Measurements from ENCODE around the gene WWOX. TPM values are rescaled to one million over a fixed set of nuclear protein-coding genes. Genes with fewer than 3 reads are reported as not detected.

WWOX gene
- total and polyA plus RNA-seq, 7 donors: 7.1 to 46.8 (median 16.1) TPM

- no peak for TF ChIP-seq POLR2A (IDR thresholded peaks at IDR 0.05)
- TF ChIP-seq CTCF (IDR thresholded peaks at IDR 0.05): no peak
- TF ChIP-seq EP300 (IDR thresholded peaks at IDR 0.05): no peak
- TF ChIP-seq POLR2AphosphoS5 (IDR thresholded peaks at IDR 0.05): no peak
- intact Hi-C loops (cut with DNase I): no loop called here
- 75 to 89% methylated on average over 5 of the region's 5 CpGs for WGBS, 2 donors
- Histone ChIP-seq H3K27me3 (no peaks in the 10 kb centered on the region), H3K9me3 (no peaks in the 10 kb centered on the region), H3K36me3 (no peaks in the 10 kb centered on the region), H3K27ac (no peak overlapping the region), H3K4me3 (no peak overlapping the region), H3K4me1 (no peaks in the 10 kb centered on the region)
- no peak for DNase-seq
Observed at GRCh38 chr16:78441298-78441697, 341.8 kb downstream of the WWOX start.

GRCh38 chr16:78443542-78444364 lies 344.3 kb downstream of the WWOX start:
- no peaks in the 10 kb centered on the region for H3K36me3 ChIP-seq
- H3K4me1 ChIP-seq: no peaks in the 10 kb centered on the region
- no peaks in the 10 kb centered on the region for H3K27me3 ChIP-seq
- no peaks in the 10 kb centered on the region for H3K9me3 ChIP-seq
- intact Hi-C loops (cut with DNase I): no loop called here
- 15 to 58% methylated on average over 13 of the region's 13 CpGs for WGBS, 2 donors
- TF ChIP-seq POLR2A (IDR thresholded peaks at IDR 0.05) (no peak), POLR2AphosphoS5 (IDR thresholded peaks at IDR 0.05) (no peak)
- no peak for DNase-seq
- H3K4me3 ChIP-seq: no peak overlapping the region
- no peak overlapping the region for H3K27ac ChIP-seq

GRCh38 chr16:78445818-78446217 lies 346.4 kb downstream of the WWOX start:
- TF ChIP-seq POLR2AphosphoS5 (IDR thresholded peaks at IDR 0.05) (no peak), EP300 (IDR thresholded peaks at IDR 0.05) (no peak), CTCF (IDR thresholded peaks at IDR 0.05) (no peak), POLR2A (IDR thresholded peaks at IDR 0.05) (no peak)
- Histone ChIP-seq H3K27ac (no peak overlapping the region), H3K27me3 (no peaks in the 10 kb centered on the region), H3K36me3 (no peaks in the 10 kb centered on the region), H3K4me1 (no peaks in the 10 kb centered on the region), H3K9me3 (no peaks in the 10 kb centered on the region), H3K4me3 (no peak overlapping the region)
- intact Hi-C loops (cut with DNase I): no loop called here
- no peak for DNase-seq
- 93 to 95% methylated on average over 5 of the region's 5 CpGs for WGBS, 2 donors

GRCh38 chr16:78446486-78446885 lies 347.0 kb downstream of the WWOX start:
- H3K27me3 ChIP-seq: no peaks in the 10 kb centered on the region

More at GRCh38 chr16:78446486-78446885, 347.0 kb downstream of the WWOX start:
- intact Hi-C loops (cut with DNase I): no loop called here
- no peaks in the 10 kb centered on the region for H3K4me1 ChIP-seq
- no peak overlapping the region for H3K4me3 ChIP-seq
- DNase-seq: no peak
- no peak for TF ChIP-seq POLR2AphosphoS5 (IDR thresholded peaks at IDR 0.05)
- TF ChIP-seq EP300 (IDR thresholded peaks at IDR 0.05): no peak
- TF ChIP-seq CTCF (IDR thresholded peaks at IDR 0.05): no peak
- no peak for TF ChIP-seq POLR2A (IDR thresholded peaks at IDR 0.05)
- H3K36me3 ChIP-seq: no peaks in the 10 kb centered on the region
- H3K9me3 ChIP-seq: no peaks in the 10 kb centered on the region
- 95 to 96% methylated on average over 5 of the region's 5 CpGs for WGBS, 2 donors
- no peak overlapping the region for H3K27ac ChIP-seq
